SKM-1 treated with dmso at 0.1 percent for 144 hours (cell line): ENCODE measurements around the gene PTPRE.

ENCODE experiments used
- DNase-seq: peaks from one replicate; lab custom pipeline; 2025; ENCODE audit not compliant: unreplicated experiment; lab: John Stamatoyannopoulos, UW

Gene PTPRE

DNA sequence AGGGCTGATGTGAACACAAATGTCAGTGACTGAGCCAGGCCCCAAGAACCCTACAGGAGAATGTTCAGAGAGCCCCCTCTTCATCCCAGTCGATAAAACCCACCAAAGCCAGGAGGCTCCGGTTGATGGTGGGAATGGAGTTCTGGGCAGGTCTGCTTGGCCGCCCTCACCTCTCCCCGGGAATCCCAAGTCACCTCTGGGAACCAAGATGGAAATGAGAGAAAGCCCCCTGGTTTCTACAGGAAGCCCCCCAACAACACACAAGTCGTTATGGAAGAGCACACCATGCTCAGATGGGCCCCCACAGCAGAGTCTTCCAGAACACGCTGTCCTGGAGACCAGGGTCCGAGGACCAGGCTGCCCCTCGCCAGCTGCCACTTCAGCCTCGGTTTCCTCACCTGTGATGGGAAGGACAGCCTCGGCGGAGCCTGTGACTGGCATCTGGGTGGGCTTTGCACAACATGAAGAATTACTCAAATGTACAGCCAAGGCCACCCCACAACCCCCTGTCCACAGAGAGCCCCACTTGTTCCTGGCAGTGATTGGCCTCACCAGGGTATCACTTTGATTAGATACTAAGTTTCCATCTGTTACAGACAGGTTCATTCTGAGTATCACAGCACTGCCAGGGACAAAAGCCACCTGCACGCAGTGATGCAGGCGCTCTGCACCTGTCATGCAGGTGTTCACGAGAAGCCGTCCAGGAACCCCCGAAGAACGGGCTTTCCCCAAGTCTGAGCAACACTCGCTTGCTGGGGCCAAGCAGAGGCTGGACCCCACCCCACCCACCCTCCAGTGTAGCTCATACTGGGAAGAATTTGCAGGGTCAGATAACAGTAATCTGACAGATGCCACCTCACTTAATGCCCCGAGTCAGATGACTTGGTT is 161.7 kb downstream of the PTPRE start:
- no peak for DNase-seq

DNA sequence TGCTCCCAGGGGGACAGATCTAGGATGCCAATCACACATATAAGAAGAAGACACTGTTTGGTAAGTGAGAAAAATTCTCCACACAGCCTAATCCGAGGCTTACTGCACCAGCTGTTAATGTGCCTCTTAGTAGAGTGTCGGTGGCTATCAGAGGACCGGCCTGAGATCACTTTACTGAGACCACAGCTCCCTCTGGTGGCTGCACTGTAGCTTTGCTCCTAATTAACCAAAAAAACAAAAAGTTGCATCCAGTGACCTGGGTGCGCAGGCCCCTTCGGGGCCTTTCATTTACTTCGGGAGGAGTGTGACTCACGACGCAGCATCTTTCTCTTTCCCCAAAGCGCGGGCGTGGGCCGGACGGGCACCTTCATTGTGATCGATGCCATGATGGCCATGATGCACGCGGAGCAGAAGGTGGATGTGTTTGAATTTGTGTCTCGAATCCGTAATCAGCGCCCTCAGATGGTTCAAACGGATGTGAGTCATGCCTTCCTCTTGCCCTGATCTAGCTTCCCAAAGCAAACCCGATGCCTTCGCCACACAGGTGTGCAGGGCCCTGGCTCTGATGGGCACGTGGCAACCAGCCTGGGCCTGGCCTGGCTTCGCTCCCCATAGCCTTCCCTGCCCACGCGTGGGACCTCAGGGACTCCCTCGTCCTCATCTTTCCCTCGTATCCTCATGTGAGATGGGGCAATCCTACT is 162.6 kb downstream of the PTPRE start:
- peak; percentile 59 for DNase-seq

DNA sequence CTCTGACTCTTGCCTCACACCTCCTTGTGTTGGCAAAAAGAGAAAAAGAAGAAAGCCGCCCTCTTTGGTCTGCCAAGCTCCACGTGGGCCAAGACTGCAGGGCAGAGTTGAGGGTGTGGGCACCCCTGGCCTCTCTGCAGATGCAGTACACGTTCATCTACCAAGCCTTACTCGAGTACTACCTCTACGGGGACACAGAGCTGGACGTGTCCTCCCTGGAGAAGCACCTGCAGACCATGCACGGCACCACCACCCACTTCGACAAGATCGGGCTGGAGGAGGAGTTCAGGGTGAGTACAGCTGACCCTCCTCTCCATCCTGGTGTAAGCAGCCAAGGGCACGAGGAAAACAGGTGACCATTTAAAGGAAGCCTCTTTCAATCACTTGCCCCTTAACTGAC is 163.3 kb downstream of the PTPRE start:
- DNase-seq = no peak

DNA sequence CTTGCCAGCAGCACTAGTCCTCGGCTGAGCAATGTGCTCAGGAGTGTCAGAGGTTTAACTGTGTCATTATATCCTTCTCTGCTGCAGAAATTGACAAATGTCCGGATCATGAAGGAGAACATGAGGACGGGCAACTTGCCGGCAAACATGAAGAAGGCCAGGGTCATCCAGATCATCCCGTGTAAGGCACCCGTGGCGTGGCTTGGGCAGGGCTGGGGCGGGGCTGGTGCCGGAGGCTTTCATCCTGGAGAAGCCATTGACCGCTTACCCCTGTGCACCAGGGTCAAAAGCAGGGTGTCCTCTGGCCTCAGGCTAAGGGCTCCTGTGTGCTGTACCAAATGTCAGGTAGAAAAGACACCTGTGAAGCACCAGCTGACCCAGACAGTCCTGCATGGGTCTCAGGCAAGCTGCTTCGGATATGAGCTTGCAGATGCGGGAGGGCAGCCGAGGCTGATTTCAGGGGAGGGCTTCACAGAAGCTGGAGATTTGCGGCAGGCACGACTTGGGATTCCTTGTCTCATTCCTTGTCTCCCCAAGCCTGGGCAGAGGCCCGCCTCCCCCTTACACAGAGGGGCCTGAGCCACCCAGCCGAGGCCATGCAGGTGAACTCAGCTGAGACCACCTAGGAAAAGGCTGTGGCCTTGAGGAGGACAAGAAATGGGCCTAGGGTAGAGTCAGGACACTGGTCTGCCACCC is 164.0 kb downstream of the PTPRE start:
- DNase-seq = no peak

DNA sequence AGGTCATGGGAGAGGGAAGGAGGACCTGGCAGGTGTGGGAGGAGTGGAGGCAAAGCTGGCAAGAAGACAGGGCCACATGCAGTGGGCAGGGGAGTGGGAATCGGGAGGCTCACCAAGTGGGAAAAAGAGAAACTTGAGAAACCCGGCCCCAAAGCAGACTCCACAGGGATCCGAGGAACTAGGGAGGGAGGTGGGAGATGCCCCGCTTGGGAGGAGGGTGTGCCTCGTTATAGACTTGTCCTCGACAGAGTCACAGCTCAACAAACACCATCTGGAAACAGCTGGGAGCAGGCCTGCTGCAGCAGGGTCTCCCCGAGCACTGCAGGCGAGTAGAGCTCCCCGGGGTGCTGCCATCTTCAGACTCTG is 164.5 kb downstream of the PTPRE start:
- no peak for DNase-seq

DNA sequence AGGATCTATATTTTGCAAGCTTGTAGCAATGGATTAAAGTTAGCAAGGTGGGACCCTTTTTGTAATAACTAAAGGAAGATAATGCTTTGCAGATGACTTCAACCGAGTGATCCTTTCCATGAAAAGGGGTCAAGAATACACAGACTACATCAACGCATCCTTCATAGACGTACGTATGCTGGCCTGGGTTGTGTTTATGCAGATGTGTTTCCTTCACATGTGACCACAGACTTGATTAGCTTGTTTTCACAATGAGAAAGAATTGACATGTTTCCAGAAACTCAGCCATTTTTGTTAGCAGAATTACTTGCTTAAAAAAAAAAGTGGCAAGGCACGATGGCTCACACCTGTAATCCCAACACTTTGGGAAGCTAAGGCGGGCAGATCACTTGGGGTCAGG is 165.1 kb downstream of the PTPRE start:
- DNase-seq = no peak

DNA sequence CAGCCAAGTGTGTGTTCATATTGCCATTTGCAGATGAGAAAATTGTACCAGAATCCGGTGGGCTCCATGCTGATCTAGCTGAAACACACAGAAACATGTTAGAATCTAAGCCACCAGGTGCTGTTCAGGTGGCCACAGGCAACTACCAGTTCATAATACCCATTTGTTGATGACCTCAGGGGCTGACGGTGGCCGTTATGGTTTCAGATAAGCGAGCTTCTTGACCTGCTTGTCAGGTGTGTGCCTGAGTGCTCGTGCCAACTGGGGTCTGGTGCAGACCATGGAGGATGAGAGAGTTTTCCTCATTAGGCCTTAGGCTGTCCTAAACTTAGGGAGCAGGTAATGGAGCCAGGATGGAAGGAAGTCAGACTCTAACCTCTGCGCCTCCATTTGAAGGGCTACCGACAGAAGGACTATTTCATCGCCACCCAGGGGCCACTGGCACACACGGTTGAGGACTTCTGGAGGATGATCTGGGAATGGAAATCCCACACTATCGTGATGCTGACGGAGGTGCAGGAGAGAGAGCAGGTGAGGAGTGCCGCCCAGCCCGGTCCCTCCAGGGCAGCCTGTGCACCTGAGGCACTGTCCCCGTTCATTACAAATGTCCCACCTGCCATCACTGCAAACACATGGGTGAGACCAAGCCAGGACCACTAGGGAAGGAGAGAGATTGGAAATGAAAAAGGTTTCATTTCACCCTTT is 166.2 kb downstream of the PTPRE start:
- no peak for DNase-seq

DNA sequence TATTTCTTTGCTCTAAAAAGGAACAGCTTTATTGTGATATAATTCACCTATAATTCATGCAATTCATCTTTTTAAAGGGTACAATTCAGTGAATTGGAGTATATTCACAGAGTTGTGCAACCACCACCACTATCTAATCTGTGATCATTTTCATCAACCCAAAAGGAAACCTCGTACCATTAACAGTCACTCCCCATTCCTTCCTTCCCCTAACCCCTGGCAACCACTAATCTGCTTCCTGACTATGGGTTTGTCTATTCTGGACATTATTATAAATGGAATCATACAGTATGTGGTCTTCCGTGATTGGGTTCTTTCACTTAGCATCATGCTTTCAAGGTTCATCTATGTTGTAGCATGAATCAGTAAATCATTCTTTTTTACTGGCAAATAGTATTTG is 167.0 kb downstream of the PTPRE start:
- no peak for DNase-seq

DNA sequence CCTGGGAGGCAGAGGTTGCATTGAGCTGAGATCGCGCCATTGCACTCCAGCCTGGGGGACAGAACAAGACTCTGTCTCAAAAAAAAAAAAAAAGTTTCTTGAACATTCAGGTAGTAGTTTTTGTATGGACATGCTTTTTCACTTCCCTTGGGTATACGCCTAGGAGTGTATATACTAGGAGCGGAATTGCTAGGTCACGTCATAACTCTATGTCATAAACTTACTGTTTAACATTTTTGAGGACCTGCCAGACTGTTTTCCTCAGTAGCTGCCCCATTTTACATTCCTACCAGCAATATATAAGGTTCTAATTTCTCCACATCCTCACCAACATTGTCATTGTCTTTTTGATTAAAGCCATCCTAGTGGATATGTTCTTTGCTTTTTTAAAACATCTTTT is 167.7 kb downstream of the PTPRE start:
- DNase-seq = no peak

DNA sequence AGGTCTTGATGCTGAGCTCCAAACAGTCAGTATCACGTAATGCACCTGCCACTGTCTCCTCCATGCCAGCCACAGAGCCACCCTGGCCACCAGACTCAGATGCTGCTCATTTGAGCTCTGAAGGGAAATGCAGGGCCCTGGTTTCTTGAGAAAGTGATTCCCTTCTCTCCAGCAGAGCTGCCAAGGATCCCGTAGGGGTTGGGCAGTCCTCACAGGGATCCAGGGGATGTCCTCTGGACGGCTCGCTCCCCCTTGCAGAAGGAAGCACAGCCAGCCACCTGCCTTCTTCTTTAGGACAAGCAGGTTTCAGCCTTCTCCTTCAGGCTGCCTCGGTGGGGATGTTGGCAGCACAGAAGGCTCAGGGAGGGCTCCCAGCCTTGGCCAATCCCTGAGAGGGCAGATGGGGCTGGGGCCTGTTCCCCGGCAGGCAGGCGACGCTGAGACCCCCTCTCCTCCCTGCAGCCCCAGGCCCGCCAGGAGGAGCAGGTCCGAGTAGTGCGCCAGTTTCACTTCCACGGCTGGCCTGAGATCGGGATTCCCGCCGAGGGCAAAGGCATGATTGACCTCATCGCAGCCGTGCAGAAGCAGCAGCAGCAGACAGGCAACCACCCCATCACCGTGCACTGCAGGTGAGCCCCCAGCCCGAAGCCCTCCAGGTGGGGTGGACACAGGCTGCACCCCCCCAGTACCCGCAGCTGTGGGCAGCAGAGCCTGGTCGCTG is 170.4 kb downstream of the PTPRE start:
- DNase-seq = no peak

DNA sequence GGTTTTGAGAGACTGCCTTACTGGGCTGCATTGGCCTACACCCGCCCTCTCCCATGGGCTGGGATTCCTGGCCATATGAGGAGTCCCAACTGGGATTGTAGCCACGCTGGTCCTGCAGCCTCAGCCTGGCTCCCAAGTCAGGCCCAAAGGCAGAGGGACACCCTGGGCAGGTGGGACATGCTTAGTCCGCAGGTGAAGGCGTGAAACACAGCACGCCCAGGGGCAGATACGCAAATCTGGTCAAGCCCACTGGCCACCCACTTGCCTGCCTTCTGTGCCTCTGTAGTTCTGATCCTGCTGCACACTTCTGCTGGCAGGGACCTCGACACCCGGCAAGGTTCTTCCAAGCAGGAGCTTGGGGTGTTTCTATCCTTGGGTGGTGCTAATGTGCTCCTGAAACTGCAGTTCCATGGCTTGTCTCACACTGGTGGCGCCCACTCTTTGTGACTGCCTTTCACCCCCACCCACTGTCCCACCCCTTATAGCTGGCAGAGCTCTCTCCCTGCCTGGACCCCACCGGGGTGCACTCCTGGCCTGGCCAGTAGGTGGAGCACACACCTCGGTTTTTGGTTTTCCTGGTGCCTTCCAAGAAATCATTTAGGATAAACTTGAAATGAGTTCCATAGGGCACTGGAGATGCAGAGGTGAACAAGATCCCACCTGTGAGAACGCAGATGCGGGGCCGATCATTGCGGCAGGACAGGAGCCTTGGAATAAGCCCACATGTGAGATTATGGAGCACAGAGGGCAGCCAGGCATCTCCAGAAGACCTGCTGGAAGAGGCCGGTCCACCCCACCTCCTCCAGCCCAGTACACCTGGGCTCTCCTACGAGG is 171.4 kb downstream of the PTPRE start:
- DNase-seq = peak; percentile 14

DNA sequence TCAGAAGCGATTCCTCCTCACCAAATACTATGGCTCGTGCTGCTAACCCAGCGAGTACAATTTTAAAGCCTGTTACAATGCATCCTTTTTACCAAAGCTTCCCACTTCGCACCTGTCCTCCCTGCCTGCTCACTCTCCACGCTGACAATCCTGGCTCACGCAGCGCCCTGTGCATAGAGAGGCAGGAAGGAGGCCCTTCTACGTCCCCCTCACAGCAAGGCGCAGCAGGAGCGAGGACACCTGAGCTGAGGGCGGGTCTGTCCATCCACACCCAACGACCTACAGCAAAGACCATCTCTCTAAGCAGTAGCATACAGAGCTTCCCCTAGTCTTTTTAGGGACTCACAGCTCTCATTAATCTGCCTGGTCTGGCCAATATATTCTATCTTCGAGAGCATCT is 173.3 kb downstream of the PTPRE start:
- no peak for DNase-seq

DNA sequence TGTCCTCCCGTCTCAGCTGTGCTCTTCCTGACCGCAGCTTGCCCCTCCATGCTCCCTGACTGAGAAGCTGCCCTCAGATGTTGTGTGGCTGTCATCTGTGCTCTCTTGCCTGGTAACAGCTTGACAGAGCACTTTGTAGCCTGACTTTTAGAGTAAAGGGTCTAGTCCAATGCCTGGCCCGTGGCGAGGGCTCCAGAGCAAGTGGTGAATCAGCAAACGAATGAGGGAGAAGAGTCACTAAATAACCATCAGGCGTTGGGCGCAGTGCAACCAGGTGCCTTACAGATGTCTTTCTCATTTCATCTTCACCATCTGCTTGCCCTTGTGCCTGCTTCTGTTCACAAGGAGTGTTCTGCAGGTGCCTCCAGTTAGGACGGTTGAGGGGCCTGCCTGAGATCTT is 173.7 kb downstream of the PTPRE start:
- no peak for DNase-seq

DNA sequence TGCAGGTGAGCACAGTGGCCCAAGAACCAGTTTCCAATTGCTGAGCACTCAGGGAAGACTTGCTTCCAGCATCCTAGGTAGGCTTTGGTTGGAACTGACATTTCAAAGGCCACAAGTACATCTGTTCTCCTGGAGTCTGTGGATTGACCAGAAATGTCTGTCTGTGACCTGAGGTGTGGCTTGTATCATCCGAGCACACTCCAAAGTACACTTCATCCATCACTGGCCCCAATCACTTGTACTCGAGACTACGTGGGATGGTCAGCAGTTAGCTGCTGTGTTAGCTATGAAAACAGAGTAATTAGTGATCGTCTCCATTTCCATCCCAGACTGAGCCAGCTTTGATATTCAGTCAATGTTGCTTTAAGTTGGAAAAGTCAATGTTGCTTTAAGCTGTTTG is 174.3 kb downstream of the PTPRE start:
- no peak for DNase-seq

DNA sequence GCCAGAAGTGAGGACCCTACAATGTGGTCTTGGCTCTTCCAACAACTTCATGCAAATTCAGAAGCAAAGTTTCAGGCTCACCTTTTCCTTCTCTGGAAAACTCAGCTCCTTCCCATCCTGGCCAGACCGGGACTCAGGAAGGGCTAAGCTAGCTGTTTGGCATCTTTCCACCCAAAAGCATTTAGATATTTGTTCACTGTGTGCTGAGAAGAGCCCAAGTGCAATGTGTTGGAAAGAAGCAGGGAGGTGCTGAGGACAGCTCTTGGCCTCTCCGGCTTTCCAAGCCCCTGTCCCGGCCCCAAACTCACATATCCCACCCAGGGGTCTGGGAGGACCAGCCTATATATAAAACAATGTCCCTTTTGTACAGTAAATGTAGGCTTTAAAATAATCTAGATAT is 174.8 kb downstream of the PTPRE start:
- DNase-seq = no peak

DNA sequence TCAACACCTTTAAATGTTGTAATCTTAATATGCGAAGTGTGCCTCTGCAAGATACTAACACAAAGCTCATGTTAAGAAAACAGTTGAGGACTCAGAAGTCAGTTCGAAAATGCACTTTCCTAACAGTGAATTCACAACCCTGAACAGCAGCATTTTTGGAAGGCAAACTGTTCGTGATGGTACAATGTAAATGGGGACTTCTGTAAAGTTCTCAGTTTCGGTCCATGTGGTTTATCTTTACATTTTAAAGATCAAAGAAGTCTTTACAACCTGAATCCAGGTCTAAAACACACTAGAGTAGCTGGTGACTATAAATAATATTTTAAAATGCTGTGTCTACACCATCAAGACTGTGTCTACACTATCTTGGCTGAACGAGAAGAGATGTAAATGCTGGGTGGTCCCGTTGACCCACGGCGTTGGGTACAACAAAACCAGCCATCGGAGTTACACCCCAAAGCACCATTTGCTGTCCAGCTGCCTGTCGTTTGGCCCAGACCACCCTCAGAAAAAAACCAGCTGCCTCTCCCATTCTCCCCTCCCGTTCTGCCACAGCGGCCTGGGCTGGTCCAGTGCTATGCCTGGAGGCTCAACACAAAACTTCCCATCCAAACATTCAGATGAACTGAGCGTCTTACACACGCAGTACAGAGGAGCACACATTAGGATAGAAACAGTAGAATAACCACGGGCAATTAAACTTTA is 176.4 kb downstream of the PTPRE start:
- no peak for DNase-seq

DNA sequence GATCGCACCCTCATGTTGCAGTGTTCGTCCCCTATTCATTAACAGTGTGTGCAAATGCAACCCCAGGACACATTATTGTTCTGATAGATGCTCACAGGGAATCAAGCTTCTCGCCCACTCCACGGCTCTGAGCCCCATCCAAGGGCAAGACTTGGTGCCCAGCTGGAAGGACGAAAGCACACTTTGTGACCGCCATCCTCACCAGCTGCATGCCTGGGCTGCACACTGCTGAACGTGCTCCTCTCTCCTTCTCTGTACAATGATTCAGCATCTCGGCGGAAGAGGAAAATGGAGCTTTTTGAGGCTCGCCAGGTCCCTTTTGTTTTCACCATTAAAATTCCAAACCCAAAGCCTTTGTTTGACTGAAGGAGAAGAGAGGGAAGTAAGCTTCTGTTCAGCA is 177.5 kb downstream of the PTPRE start:
- DNase-seq = no peak

DNA sequence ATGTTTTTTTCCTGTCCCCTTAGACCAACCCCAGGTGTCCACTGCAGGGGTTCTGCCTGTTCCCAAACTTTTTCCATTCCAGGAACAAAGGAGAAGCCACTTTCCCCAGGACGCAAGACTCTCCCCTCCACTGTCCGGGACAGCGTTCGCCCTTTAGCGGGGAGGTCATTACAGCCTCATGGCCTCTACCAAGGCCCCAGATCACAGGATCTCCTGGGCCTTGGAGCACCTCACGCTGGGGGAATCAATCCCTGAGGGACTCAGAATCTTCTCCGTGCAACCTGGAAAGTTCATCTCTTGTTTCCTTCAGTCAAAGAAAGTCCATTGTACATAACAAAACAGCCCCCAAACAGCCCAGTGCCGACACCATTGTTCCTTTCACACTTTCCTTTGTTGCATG is 178.1 kb downstream of the PTPRE start:
- no peak for DNase-seq
